ENCODE measurements around the gene RMDN3. TPM values are rescaled to one million over a fixed set of nuclear protein-coding genes. Genes with fewer than 3 reads are reported as not detected.

RMDN3 gene
- total and polyA plus RNA-seq, 2 of the 13 experiments (the other 11 are each of a cell fraction or from before 2014, with no cell fraction given), result 16.8 to 19.5 TPM

- TF ChIP-seq CREBL2 (CRISPR knock-in tag; IDR thresholded peaks at IDR 0.05; ENCODE audit: borderline replicate concordance) (no peak), ZBTB26 (CRISPR knock-in tag; IDR thresholded peaks at IDR 0.05; ENCODE audit: borderline replicate concordance) (0 out of 2 replicates have a peak, but pooled peaks have one; percentile 37), ZBTB37 (CRISPR knock-in tag; IDR thresholded peaks at IDR 0.05) (no peak), SMARCC2 (IDR thresholded peaks at IDR 0.05) (no peak), ZNF619 (CRISPR knock-in tag; IDR thresholded peaks at IDR 0.05) (peak; percentile 12; the same call in 1 of the 2 replicates), ELK4 (CRISPR knock-in tag; IDR thresholded peaks at IDR 0.05; ENCODE audit: borderline replicate concordance) (no peak), RFX5 (IDR thresholded peaks at IDR 0.05; ENCODE audit: low read depth, low read length) (peak; percentile 69; the same call in 1 of the 2 replicates), ADNP (CRISPR knock-in tag; IDR thresholded peaks at IDR 0.05) (no peak), ZNF343 (CRISPR knock-in tag; IDR thresholded peaks at IDR 0.05) (peak; percentile 60; the same call in 1 of the 2 replicates), ZNF644 (CRISPR knock-in tag; IDR thresholded peaks at IDR 0.05; ENCODE audit: low read depth) (no peak), ZNF446 (CRISPR knock-in tag; IDR thresholded peaks at IDR 0.05) (peak; percentile 83; the same call in 1 of the 2 replicates), JDP2 (CRISPR knock-in tag; IDR thresholded peaks at IDR 0.05; ENCODE audit: borderline replicate concordance) (no peak), STAT6 (CRISPR knock-in tag; IDR thresholded peaks at IDR 0.05; ENCODE audit: borderline replicate concordance) (no peak), HHEX (CRISPR knock-in tag; IDR thresholded peaks at IDR 0.05) (no peak), ZBTB4 (CRISPR knock-in tag; IDR thresholded peaks at IDR 0.05; ENCODE audit: borderline replicate concordance) (no peak), EHMT2 (IDR thresholded peaks at IDR 0.05; ENCODE audit: borderline replicate concordance, low read depth, low read length) (no peak), BRD4 (CRISPR knock-in tag; IDR thresholded peaks at IDR 0.05) (0 out of 2 replicates have a peak, but pooled peaks have one; percentile 42)
Observed at GRCh38 chr15:40754883-40755811, at the start of gene RMDN3 (continued).

All from HepG2 (cell line).